ENCODE results near the gene CCDC188. TPM values are rescaled to one million over a fixed set of nuclear protein-coding genes. Genes with fewer than 3 reads are reported as not detected.

CCDC188 gene
- total and polyA plus RNA-seq, 10 of the 15 experiments (the other 5 are each of a cell fraction or from before 2014, with no cell fraction given), result not detected

GRCh38 chr22:20116951-20117632, 33.8 kb downstream of the CCDC188 start, which contains the start of gene TRMT2A (continued):
- TF ChIP-seq MYC (IDR thresholded peaks at IDR 0.05; ENCODE audit: insufficient read depth, insufficient read length, insufficient replicate concordance, low read length, severe bottlenecking), result peak; percentile 67
- TF ChIP-seq ZNF207 (IDR thresholded peaks at IDR 0.05; ENCODE audit: borderline replicate concordance), result peak; percentile 97; the same call in 1 of the 2 replicates
- peak; percentile 99 for TF ChIP-seq CREM (IDR thresholded peaks at IDR 0.05; ENCODE audit: low read depth)
- TF ChIP-seq STAT3 (IDR thresholded peaks at IDR 0.05; ENCODE audit: low read depth, low read length), result no peak
- TF ChIP-seq NRF1 (conservative IDR thresholded peaks at IDR 0.05; ENCODE audit: low read depth, low read length), result peak; percentile 81
- TF ChIP-seq MEF2B (IDR thresholded peaks at IDR 0.05; ENCODE audit: partially characterized antibody, poor library complexity, severe bottlenecking), result peak; percentile 9
- peak; percentile 56; the same call in 1 of the 2 replicates for TF ChIP-seq SPI1 (IDR thresholded peaks at IDR 0.05; ENCODE audit: borderline replicate concordance, insufficient read depth, low read depth, low read length)
- TF ChIP-seq DPF2 (IDR thresholded peaks at IDR 0.05), result peak; percentile 75
- TF ChIP-seq TBL1XR1 (IDR thresholded peaks at IDR 0.05; ENCODE audit: low read depth, low read length), result 0 out of 2 replicates have a peak, but pooled peaks have one; percentile 74
- TF ChIP-seq KLF5 (IDR thresholded peaks at IDR 0.05; ENCODE audit: partially characterized antibody), result peak; percentile 83
- no peak for TF ChIP-seq BCLAF1 (IDR thresholded peaks at IDR 0.05)
- no peak for TF ChIP-seq HDAC6 (IDR thresholded peaks at IDR 0.05; ENCODE audit: unreplicated experiment)
- TF ChIP-seq, protein P1, sequence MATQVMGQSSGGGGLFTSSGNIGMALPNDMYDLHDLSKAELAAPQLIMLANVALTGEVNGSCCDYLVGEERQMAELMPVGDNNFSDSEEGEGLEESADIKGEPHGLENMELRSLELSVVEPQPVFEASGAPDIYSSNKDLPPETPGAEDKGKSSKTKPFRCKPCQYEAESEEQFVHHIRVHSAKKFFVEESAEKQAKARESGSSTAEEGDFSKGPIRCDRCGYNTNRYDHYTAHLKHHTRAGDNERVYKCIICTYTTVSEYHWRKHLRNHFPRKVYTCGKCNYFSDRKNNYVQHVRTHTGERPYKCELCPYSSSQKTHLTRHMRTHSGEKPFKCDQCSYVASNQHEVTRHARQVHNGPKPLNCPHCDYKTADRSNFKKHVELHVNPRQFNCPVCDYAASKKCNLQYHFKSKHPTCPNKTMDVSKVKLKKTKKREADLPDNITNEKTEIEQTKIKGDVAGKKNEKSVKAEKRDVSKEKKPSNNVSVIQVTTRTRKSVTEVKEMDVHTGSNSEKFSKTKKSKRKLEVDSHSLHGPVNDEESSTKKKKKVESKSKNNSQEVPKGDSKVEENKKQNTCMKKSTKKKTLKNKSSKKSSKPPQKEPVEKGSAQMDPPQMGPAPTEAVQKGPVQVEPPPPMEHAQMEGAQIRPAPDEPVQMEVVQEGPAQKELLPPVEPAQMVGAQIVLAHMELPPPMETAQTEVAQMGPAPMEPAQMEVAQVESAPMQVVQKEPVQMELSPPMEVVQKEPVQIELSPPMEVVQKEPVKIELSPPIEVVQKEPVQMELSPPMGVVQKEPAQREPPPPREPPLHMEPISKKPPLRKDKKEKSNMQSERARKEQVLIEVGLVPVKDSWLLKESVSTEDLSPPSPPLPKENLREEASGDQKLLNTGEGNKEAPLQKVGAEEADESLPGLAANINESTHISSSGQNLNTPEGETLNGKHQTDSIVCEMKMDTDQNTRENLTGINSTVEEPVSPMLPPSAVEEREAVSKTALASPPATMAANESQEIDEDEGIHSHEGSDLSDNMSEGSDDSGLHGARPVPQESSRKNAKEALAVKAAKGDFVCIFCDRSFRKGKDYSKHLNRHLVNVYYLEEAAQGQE (IDR thresholded peaks at IDR 0.05; ENCODE audit: low read depth, low read length), result no peak
- peak; percentile 83; the same call in 1 of the 2 replicates for TF ChIP-seq SREBF1 (IDR thresholded peaks at IDR 0.05; ENCODE audit: low read length)
- TF ChIP-seq ZBTB40 (IDR thresholded peaks at IDR 0.05; ENCODE audit: borderline replicate concordance), result peak; percentile 99
- 0 out of 2 replicates have a peak, but pooled peaks have one; percentile 43 for TF ChIP-seq TAF1 (IDR thresholded peaks at IDR 0.05; ENCODE audit: borderline replicate concordance, low read depth, low read length)
- TF ChIP-seq PAX8 (IDR thresholded peaks at IDR 0.05), result no peak
- TF ChIP-seq ZNF217 (IDR thresholded peaks at IDR 0.05), result peak; percentile 71; the same call in 1 of the 2 replicates
- TF ChIP-seq CHD4 (IDR thresholded peaks at IDR 0.05), result no peak
- TF ChIP-seq ZNF622 (IDR thresholded peaks at IDR 0.05), result no peak

Data from GM12878 (cell line).